Trophoblast cell (in vitro differentiated cells and primary cell): ENCODE data around the gene ZBTB33.

Experiments
- DNase-seq, 2 donors: peaks; one replicate each; pipeline ENCODE4 v3.0.0-alpha.2; 2016
- H2AFZ ChIP-seq: 2 replicates; pipeline ENCODE4 v1.6.1; 2013; ENCODE audit warnings: low read length, moderate library complexity, mild to moderate bottlenecking; ENCODE audit not compliant: insufficient read depth, poor library complexity
- H2AK5ac ChIP-seq: 2 replicates; pipeline ENCODE4 v1.6.1; 2013; ENCODE audit warnings: mild to moderate bottlenecking, low read length
- H2BK120ac ChIP-seq: 2 replicates; pipeline ENCODE4 v1.6.1; 2013; ENCODE audit warnings: low read length, mild to moderate bottlenecking, moderate library complexity; ENCODE audit not compliant: insufficient read depth, poor library complexity
- H2BK12ac ChIP-seq: 2 replicates; pipeline ENCODE4 v1.6.1; 2013; ENCODE audit warnings: mild to moderate bottlenecking, low read length, moderate library complexity
- H2BK5ac ChIP-seq: 2 replicates; pipeline ENCODE4 v1.6.1; 2013; ENCODE audit warnings: low read length, low read depth, moderate library complexity, mild to moderate bottlenecking; ENCODE audit not compliant: poor library complexity
- H3K14ac ChIP-seq: 2 replicates; pipeline ENCODE4 v1.6.1; 2013; ENCODE audit warnings: mild to moderate bottlenecking, low read length
- H3K18ac ChIP-seq: 2 replicates; pipeline ENCODE4 v1.6.1; 2013; ENCODE audit warnings: mild to moderate bottlenecking, low read length
- H3K23ac ChIP-seq: 2 replicates; pipeline ENCODE4 v1.6.1; 2013; ENCODE audit warnings: low read length
- H3K27ac ChIP-seq: 2 replicates; pipeline ENCODE4 v1.5.1; 2013; ENCODE audit warnings: low read depth, mild to moderate bottlenecking, inconsistent platforms, low read length, moderate library complexity
- H3K27me3 ChIP-seq: 2 replicates; pipeline ENCODE4 v1.6.1; 2013; ENCODE audit warnings: inconsistent platforms, mild to moderate bottlenecking, low read length, moderate library complexity; ENCODE audit not compliant: insufficient read depth
- H3K36me3 ChIP-seq, 2 experiments: 1 replicate in 1 of 2; 2 replicates in 1 of 2; pipeline ENCODE4 v1.6.1; 2013; ENCODE audit warnings: low read length in 2 of 2, mild to moderate bottlenecking in 2 of 2, moderate library complexity in 1 of 2; ENCODE audit not compliant: insufficient read depth in 2 of 2, control insufficient read depth in 1 of 2
- H3K4ac ChIP-seq: 2 replicates; pipeline ENCODE4 v1.6.1; 2013; ENCODE audit warnings: low read depth, mild to moderate bottlenecking, low read length, moderate library complexity
- H3K4me1 ChIP-seq, 2 experiments: 1 replicate in 1 of 2; 2 replicates in 1 of 2; pipeline ENCODE4 v1.6.1; 2013; ENCODE audit warnings: low read length in 2 of 2, mild to moderate bottlenecking in 2 of 2, moderate library complexity in 1 of 2; ENCODE audit not compliant: insufficient read depth in 2 of 2, control insufficient read depth in 1 of 2
- H3K4me2 ChIP-seq: 2 replicates; pipeline ENCODE4 v1.6.1; 2013; ENCODE audit warnings: inconsistent platforms, mild to moderate bottlenecking, low read length, moderate library complexity
- H3K4me3 ChIP-seq: 2 replicates; pipeline ENCODE4 v1.5.1; 2013; ENCODE audit warnings: mild to moderate bottlenecking, low read depth, low read length, inconsistent platforms
- H3K79me1 ChIP-seq: one replicate; pipeline ENCODE4 v1.6.1; 2013; ENCODE audit warnings: low read length
- H3K79me2 ChIP-seq: 2 replicates; pipeline ENCODE4 v1.6.1; 2013; ENCODE audit warnings: low read length, mild to moderate bottlenecking; ENCODE audit not compliant: control insufficient read depth, insufficient read depth, poor library complexity
- H3K9ac ChIP-seq: 2 replicates; pipeline ENCODE4 v1.6.1; 2013; ENCODE audit warnings: mild to moderate bottlenecking, low read length
- H3K9me3 ChIP-seq: 2 replicates; pipeline ENCODE4 v1.6.1; 2013; ENCODE audit warnings: low read depth, mild to moderate bottlenecking, control low read depth, inconsistent platforms, low read length; ENCODE audit not compliant: insufficient read depth
- H4K12ac ChIP-seq: 2 replicates; pipeline ENCODE4 v1.6.1; 2013; ENCODE audit warnings: low read depth, mild to moderate bottlenecking, low read length, moderate library complexity
- H4K8ac ChIP-seq: 2 replicates; pipeline ENCODE4 v1.6.1; 2013; ENCODE audit warnings: low read depth, mild to moderate bottlenecking, low read length, moderate library complexity
- H4K91ac ChIP-seq: one replicate; pipeline ENCODE4 v1.6.1; 2013; ENCODE audit warnings: low read depth, mild to moderate bottlenecking, low read length, moderate library complexity
- WGBS: extraction: QIAGEN DNeasy Blood & Tissue Kit; methylation state at CpG from one replicate; pipeline ENCODE4 v1.1.7; 2013; ENCODE audit warnings: missing lambda C conversion rate; ENCODE audit not compliant: insufficient read length, insufficient coverage; ENCODE audit errors: extremely low coverage; 5-methylcytosine and 5-hydroxymethylcytosine counted together

Gene ZBTB33

GRCh38 chrX:120269373-120270035, 18.9 kb downstream of the ZBTB33 start:
- Histone ChIP-seq H2AK5ac (no peak overlapping the region), H3K27me3 (no peaks in the 10 kb centered on the region), H3K4me3 (no peak overlapping the region), H3K18ac (no peak overlapping the region), H3K79me2 (no peaks in the 10 kb centered on the region), H3K9ac (no peak overlapping the region), H3K79me1 (no peaks in the 10 kb centered on the region), H3K4me2 (no peak overlapping the region), H3K14ac (no peak overlapping the region), H2BK12ac (no peak overlapping the region), H3K4me1 (no peaks in the 10 kb centered on the region), H4K91ac (no peak overlapping the region), H2BK120ac (no peak overlapping the region), H3K4ac (no peak overlapping the region), H2AFZ (no peak overlapping the region), H3K9me3 (no peaks in the 10 kb centered on the region), H2BK5ac (no peak overlapping the region), H3K36me3 (no peaks in the 10 kb centered on the region), H4K12ac (no peak overlapping the region), H4K8ac (no peak overlapping the region), H3K27ac (no peak overlapping the region), H3K23ac (no peak overlapping the region)
- WGBS, result no CpG with 5 or more reads among the region's 1 CpG
- DNase-seq, result no peak

DNA sequence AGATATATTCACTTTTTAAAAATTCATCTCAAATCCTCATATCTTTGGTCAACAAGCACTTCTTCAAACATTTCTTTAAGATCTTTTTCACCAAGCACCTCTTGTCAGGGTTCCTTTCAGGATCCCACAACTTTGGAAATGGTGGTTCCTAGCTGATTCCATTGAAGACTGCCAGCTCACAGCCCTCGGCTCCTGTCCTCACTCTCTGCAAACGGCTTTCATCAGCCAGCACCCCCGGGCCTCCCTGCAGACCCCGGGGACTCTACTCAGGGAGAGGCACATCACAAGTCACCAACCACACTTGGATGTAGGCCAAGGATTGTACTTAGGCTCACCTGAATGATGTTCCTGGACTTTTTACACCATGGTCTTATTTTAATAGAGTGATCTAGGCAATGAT, 20.0 kb downstream of the ZBTB33 start:
- no peaks in the 10 kb centered on the region for H3K79me2 ChIP-seq
- H3K18ac ChIP-seq, result no peak overlapping the region
- no peaks in the 10 kb centered on the region for H3K9me3 ChIP-seq
- H3K4me2 ChIP-seq, result no peak overlapping the region
- no peak overlapping the region for H3K14ac ChIP-seq
- no peak overlapping the region for H4K12ac ChIP-seq
- no peak overlapping the region for H2BK5ac ChIP-seq
- no peak overlapping the region for H2AFZ ChIP-seq
- H2AK5ac ChIP-seq, result no peak overlapping the region
- H4K8ac ChIP-seq, result no peak overlapping the region
- no peak overlapping the region for H4K91ac ChIP-seq
- no peaks in the 10 kb centered on the region for H3K36me3 ChIP-seq
- H2BK120ac ChIP-seq, result no peak overlapping the region
- H3K9ac ChIP-seq, result no peak overlapping the region
- H3K23ac ChIP-seq, result no peak overlapping the region
- H3K4me3 ChIP-seq, result no peak overlapping the region
- H3K4ac ChIP-seq, result no peak overlapping the region
- H3K79me1 ChIP-seq, result no peaks in the 10 kb centered on the region
- WGBS, result no CpG with 5 or more reads among the region's 4 CpGs
- H3K27me3 ChIP-seq, result no peaks in the 10 kb centered on the region
- no peaks in the 10 kb centered on the region for H3K4me1 ChIP-seq
- no peak for DNase-seq
- no peak overlapping the region for H3K27ac ChIP-seq
- H2BK12ac ChIP-seq, result no peak overlapping the region

- H3K36me3 ChIP-seq, result no peaks in the 10 kb centered on the region
- no peaks in the 10 kb centered on the region for H3K27me3 ChIP-seq
- no peak overlapping the region for H3K4me3 ChIP-seq
- no peak overlapping the region for H2AFZ ChIP-seq
- H4K12ac ChIP-seq, result no peak overlapping the region
- no peak overlapping the region for H4K8ac ChIP-seq
- no peak overlapping the region for H2BK12ac ChIP-seq
- no peak overlapping the region for H3K4me2 ChIP-seq
- H3K23ac ChIP-seq, result no peak overlapping the region
- no peaks in the 10 kb centered on the region for H3K79me2 ChIP-seq
- H4K91ac ChIP-seq, result no peak overlapping the region
- H3K4ac ChIP-seq, result no peak overlapping the region
- no peak overlapping the region for H3K14ac ChIP-seq
- H2AK5ac ChIP-seq, result no peak overlapping the region
- no peaks in the 10 kb centered on the region for H3K79me1 ChIP-seq
- no CpG with 5 or more reads among the region's 2 CpGs for WGBS
- H3K9ac ChIP-seq, result no peak overlapping the region
- H2BK120ac ChIP-seq, result no peak overlapping the region
- H2BK5ac ChIP-seq, result no peak overlapping the region
- H3K18ac ChIP-seq, result no peak overlapping the region
- H3K4me1 ChIP-seq, result no peaks in the 10 kb centered on the region
- H3K27ac ChIP-seq, result no peak overlapping the region
- no peak for DNase-seq
- no peaks in the 10 kb centered on the region for H3K9me3 ChIP-seq
These were observed 20.6 kb downstream of the ZBTB33 start for GRCh38 chrX:120271218-120271617.

DNA sequence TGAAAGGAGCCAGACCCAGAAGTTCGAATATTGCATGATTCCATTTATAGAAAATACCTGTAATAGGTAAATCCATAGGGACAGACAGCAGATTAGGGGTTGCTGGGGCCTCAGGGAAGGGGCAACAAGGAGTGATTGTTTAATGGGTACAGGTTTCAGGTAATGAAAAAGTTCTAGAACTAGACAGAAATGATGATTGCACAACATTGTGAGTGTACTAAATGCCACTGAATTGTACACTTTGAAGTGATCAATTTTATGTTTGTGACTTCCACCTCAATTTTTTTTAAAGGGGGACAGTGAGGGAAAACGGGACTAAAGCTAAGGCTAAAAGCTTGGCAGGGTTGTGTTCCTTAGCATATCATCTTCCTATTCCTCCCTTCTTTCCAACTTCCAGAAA, 23.5 kb downstream of the ZBTB33 start:
- Histone ChIP-seq H3K23ac (no peak overlapping the region), H4K8ac (no peak overlapping the region), H3K79me2 (no peaks in the 10 kb centered on the region), H3K27ac (no peak overlapping the region), H3K4me2 (no peak overlapping the region), H2BK120ac (no peak overlapping the region), H3K4me3 (no peak overlapping the region), H3K79me1 (no peaks in the 10 kb centered on the region), H3K9ac (no peak overlapping the region), H2AK5ac (no peak overlapping the region), H4K91ac (no peak overlapping the region), H3K36me3 (no peaks in the 10 kb centered on the region), H2BK5ac (no peak overlapping the region), H3K9me3 (no peaks in the 10 kb centered on the region), H3K27me3 (no peaks in the 10 kb centered on the region), H3K14ac (no peak overlapping the region), H2BK12ac (no peak overlapping the region), H3K4me1 (no peaks in the 10 kb centered on the region), H2AFZ (no peak overlapping the region), H4K12ac (no peak overlapping the region), H3K18ac (no peak overlapping the region), H3K4ac (no peak overlapping the region)
- DNase-seq, result no peak
- no CpG with 5 or more reads among the region's 2 CpGs for WGBS
